Fibroblast of skin of left quadriceps (primary cell): ENCODE results near the gene SPECC1.
"Not testable (repeated sequence)": the region's sequence is repeated elsewhere in the genome, so short reads cannot be mapped to it uniquely, and the experiment has no call there.

ENCODE experiments used
- DNase-seq, 2 experiments: peaks; one replicate each; pipeline ENCODE4 v3.0.0-alpha.2; 2013; ENCODE audit warnings: low read depth in 2 of 2

The SPECC1 gene

GRCh38 chr17:20009302-20010098, at the start of gene SPECC1:
SPECC1 (plus strand) TSS chr17:20009359; CDS start chr17:20096652, 87,293 bp downstream.
- DNase-seq: peak in 1 of 2 experiments; percentile 14

- not testable (repeated sequence) for DNase-seq
These were observed 46.2 kb upstream of the SPECC1 start for GRCh38 chr17:19962954-19963353.

- no peak for DNase-seq
These were observed 36.0 kb upstream of the SPECC1 start for GRCh38 chr17:19973156-19973555.

- no peak for DNase-seq
These were observed 33.6 kb upstream of the SPECC1 start for GRCh38 chr17:19975601-19976000.

GRCh38 chr17:19977293-19978208, 31.6 kb upstream of the SPECC1 start, which contains the start of gene AKAP10:
AKAP10 (minus strand) TSS chr17:19977828; CDS start chr17:19977679, 149 bp downstream.
- peak; percentile 67 to 69 for DNase-seq

GRCh38 chr17:19978209-19978802, 30.9 kb upstream of the SPECC1 start:
- DNase-seq: no peak

- DNase-seq: no peak
These were observed 30.4 kb upstream of the SPECC1 start for GRCh38 chr17:19978805-19979211.

GRCh38 chr17:19979917-19980770, 29.0 kb upstream of the SPECC1 start:
- no peak for DNase-seq

GRCh38 chr17:19986941-19987861, 22.0 kb upstream of the SPECC1 start:
- no peak for DNase-seq

GRCh38 chr17:19987897-19988296, 21.3 kb upstream of the SPECC1 start:
- no peak for DNase-seq

GRCh38 chr17:19991252-19991885, 17.8 kb upstream of the SPECC1 start:
- DNase-seq: no peak

- peak; percentile 68 to 69 for DNase-seq
These were observed 16.1 kb upstream of the SPECC1 start for GRCh38 chr17:19992803-19993713.

- no peak for DNase-seq
These were observed 13.1 kb upstream of the SPECC1 start for GRCh38 chr17:19996086-19996485.

GRCh38 chr17:19996502-19996901, 12.7 kb upstream of the SPECC1 start:
- no peak for DNase-seq

- DNase-seq: peak in 1 of 2 experiments; percentile 0
These were observed 712 bp upstream of the SPECC1 start for GRCh38 chr17:20008242-20009051.

GRCh38 chr17:20009052-20009301, 182 bp upstream of the SPECC1 start:
- peak in 1 of 2 experiments; percentile 17 for DNase-seq

GRCh38 chr17:20010099-20010863, 1.1 kb downstream of the SPECC1 start:
- DNase-seq: peak; percentile 7 to 8
